ENCODE data around the gene TNFRSF1B.

Gene TNFRSF1B

DNA sequence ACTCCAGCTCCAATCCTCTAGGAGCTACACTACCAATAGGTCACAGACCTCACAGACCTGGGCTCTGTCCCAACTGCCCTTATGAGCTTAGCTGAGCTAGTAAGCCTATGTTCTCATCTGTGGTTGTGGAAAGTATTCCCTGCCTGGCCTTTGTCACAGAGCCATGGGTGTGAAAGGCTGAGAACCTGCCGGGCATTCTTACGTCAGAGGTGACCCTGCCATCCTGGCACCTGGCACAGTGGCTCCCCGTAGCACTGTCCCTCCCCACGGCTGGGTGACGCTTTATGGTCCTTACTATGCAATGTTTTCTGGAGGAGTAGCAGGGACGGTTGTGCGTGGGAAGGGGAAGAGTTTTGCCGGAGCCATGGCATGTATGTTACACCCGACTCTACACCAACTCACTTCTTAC is 3.5 kb downstream of the TNFRSF1B start:
- Histone ChIP-seq H3K36me3 (ENCODE audit: control insufficient read depth, insufficient read depth, low read length) (no peaks in the 10 kb centered on the region), H3K27ac (ENCODE audit: low read depth, low read length) (no peak overlapping the region), H3K9me3 (ENCODE audit: control insufficient read depth, insufficient read depth, low read depth, low read length) (no peaks in the 10 kb centered on the region), H3K4me3 (ENCODE audit: low read depth, low read length) (no peak overlapping the region), H3K9ac (ENCODE audit: low read length) (no peak overlapping the region), H3K27me3 (ENCODE audit: control insufficient read depth, insufficient read depth, low read length) (peaks cover 32% of the 10 kb centered on the region), H3K4me1 (ENCODE audit: control insufficient read depth, insufficient read depth, low read length) (peaks cover 29% of the 10 kb centered on the region; the same call in 1 of the 2 replicates)

DNA sequence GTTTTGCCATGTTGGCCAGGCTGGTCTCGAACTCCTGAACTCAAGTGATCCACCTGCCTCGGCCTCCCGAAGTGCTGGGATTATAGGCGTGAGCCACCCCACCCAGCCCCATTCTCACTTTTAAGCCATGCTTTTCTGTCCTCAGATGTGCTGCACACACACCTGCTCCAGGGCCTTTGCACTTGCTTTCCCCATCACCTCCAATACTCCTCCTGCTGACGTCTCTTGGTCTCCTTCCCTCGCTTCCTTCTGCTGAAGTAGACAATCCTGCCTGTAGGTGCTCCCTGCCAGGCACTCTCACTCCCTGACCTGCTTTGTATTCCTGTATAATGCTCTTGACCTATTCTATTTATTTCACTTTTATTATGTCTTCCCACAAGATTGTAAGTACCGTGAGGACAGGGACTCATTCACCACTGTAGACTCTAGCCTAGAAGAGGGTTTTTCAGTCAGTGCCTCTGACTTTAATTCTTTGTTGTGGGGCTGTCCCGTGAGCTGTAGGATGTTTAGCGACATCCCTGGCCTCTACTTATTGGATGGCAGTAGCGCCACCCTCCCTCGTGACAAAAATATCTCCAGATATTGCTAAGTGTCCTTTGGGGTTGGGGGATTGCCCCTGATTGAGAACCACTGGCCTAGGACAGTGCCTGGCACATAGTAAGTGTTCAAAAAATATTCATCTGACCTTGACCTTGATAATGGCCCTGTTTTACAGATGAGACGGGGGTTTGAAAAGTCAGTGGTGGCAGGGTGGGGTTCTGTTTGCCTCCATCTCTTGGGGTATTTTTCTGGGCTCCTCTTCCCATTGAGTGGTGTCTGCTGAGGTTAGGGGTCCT is 4.6 kb downstream of the TNFRSF1B start:
- H3K27ac ChIP-seq (ENCODE audit: low read depth, low read length) = no peak overlapping the region
- no peaks in the 10 kb centered on the region for H3K9me3 ChIP-seq (ENCODE audit: control insufficient read depth, insufficient read depth, low read depth, low read length)
- H3K9ac ChIP-seq (ENCODE audit: low read length) = no peak overlapping the region
- H3K4me1 ChIP-seq (ENCODE audit: control insufficient read depth, insufficient read depth, low read length) = peaks cover 33% of the 10 kb centered on the region; the same call in 1 of the 2 replicates
- no peaks in the 10 kb centered on the region for H3K36me3 ChIP-seq (ENCODE audit: control insufficient read depth, insufficient read depth, low read length)
- H3K4me3 ChIP-seq (ENCODE audit: low read depth, low read length) = no peak overlapping the region
- H3K27me3 ChIP-seq (ENCODE audit: control insufficient read depth, insufficient read depth, low read length) = peaks cover 25% of the 10 kb centered on the region

DNA sequence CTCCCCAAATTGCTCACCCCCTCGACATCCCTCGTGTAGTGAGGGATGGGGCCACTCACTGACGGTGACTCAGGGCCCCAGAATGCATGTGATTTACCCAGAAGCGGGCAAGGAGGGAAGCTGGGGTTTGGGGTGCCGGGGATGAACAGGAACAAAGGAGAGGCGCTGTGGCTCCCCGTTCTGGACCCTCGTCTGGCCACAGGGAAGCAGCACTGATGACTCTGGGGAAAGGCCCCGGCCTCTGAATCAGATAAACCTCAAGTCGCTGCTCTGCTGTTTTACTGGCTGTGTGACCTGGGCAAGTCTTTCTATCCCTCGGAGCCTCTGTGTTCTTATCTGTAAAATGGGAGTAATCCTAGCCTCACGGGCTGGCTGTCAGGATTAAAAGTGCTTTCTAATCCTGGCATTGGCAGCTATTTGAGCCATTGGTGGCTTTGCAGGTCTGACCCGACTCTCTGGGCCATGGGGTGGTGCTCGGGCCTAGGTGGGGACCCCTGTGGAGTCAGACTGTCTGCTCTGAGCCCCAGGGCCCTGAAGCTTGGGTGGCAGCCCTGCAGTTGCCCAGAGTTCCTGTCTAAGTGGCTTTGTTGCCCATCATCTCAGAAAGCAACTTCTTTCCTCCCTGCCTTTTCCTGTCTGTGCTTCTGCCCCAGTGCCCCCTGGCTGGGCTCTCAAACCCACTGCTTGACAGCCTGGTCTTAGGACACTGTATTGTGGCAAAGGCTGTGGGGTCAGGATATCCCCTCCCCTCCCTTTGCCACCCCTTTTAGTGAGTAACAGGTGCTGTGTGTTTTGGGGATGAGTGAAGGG is 5.5 kb downstream of the TNFRSF1B start:
- Histone ChIP-seq H3K9ac (ENCODE audit: low read length) (no peak overlapping the region), H3K4me1 (ENCODE audit: control insufficient read depth, insufficient read depth, low read length) (peaks cover 33% of the 10 kb centered on the region; the same call in 1 of the 2 replicates), H3K36me3 (ENCODE audit: control insufficient read depth, insufficient read depth, low read length) (no peaks in the 10 kb centered on the region), H3K27me3 (ENCODE audit: control insufficient read depth, insufficient read depth, low read length) (peaks cover 17% of the 10 kb centered on the region), H3K4me3 (ENCODE audit: low read depth, low read length) (no peak overlapping the region), H3K9me3 (ENCODE audit: control insufficient read depth, insufficient read depth, low read depth, low read length) (no peaks in the 10 kb centered on the region), H3K27ac (ENCODE audit: low read depth, low read length) (no peak overlapping the region)

DNA sequence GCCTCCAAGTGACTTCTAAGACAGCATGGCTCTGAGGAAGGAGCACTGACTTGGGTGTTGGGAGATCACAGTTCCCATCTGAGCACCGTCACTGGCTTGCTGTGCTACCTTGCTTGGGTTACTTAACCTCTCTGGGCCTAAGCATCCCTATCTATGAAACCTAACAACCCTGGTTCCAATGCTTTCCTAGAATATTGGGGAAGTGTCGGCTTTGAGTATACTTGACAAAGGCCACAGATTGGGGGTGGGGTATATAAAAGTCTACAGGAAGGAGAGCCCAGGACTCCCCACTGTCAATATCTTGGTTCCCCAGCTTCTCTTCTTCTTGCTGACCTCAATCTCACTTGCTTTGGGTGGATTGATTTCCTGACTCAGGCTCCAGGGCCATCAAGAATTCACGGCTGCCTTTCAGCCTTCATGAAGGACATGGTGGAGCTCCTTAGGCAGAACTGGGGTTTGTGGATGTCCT is 6.3 kb downstream of the TNFRSF1B start:
- no peak overlapping the region for H3K4me3 ChIP-seq (ENCODE audit: low read depth, low read length)
- no peaks in the 10 kb centered on the region for H3K9me3 ChIP-seq (ENCODE audit: control insufficient read depth, insufficient read depth, low read depth, low read length)
- no peaks in the 10 kb centered on the region for H3K36me3 ChIP-seq (ENCODE audit: control insufficient read depth, insufficient read depth, low read length)
- no peak overlapping the region for H3K9ac ChIP-seq (ENCODE audit: low read length)
- peaks cover 33% of the 10 kb centered on the region for H3K4me1 ChIP-seq (ENCODE audit: control insufficient read depth, insufficient read depth, low read length)
- peaks cover 9% of the 10 kb centered on the region for H3K27me3 ChIP-seq (ENCODE audit: control insufficient read depth, insufficient read depth, low read length)
- no peak overlapping the region for H3K27ac ChIP-seq (ENCODE audit: low read depth, low read length)

DNA sequence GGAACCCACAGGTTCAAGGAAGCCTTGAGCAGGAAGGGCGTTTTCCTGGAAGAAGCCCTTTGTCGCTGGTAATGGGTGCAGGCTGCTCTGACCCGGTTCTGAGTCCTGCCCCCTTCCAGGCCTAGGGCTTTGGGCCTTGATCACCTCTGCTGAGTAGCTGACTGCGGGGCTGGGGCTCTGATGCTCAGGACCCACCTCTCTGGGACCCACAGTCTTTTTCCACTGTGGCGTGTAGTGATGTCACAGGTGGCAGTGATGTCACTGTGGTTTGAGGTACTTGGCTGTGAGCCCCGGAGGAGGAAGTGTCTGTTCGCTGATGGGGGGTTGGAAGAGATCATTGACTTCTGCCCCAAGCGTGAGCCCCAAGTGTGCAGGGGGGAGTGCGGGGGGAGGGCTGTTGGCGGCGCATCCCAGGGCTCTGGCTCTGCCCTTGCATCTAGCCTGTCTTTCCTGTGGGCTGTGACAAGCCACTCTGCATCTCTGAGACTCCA is 6.9 kb downstream of the TNFRSF1B start:
- Histone ChIP-seq H3K9ac (ENCODE audit: low read length) (no peak overlapping the region), H3K36me3 (ENCODE audit: control insufficient read depth, insufficient read depth, low read length) (no peaks in the 10 kb centered on the region), H3K27me3 (ENCODE audit: control insufficient read depth, insufficient read depth, low read length) (peaks cover 3% of the 10 kb centered on the region), H3K4me3 (ENCODE audit: low read depth, low read length) (no peak overlapping the region), H3K27ac (ENCODE audit: low read depth, low read length) (no peak overlapping the region), H3K9me3 (ENCODE audit: control insufficient read depth, insufficient read depth, low read depth, low read length) (no peaks in the 10 kb centered on the region), H3K4me1 (ENCODE audit: control insufficient read depth, insufficient read depth, low read length) (peaks cover 31% of the 10 kb centered on the region)

DNA sequence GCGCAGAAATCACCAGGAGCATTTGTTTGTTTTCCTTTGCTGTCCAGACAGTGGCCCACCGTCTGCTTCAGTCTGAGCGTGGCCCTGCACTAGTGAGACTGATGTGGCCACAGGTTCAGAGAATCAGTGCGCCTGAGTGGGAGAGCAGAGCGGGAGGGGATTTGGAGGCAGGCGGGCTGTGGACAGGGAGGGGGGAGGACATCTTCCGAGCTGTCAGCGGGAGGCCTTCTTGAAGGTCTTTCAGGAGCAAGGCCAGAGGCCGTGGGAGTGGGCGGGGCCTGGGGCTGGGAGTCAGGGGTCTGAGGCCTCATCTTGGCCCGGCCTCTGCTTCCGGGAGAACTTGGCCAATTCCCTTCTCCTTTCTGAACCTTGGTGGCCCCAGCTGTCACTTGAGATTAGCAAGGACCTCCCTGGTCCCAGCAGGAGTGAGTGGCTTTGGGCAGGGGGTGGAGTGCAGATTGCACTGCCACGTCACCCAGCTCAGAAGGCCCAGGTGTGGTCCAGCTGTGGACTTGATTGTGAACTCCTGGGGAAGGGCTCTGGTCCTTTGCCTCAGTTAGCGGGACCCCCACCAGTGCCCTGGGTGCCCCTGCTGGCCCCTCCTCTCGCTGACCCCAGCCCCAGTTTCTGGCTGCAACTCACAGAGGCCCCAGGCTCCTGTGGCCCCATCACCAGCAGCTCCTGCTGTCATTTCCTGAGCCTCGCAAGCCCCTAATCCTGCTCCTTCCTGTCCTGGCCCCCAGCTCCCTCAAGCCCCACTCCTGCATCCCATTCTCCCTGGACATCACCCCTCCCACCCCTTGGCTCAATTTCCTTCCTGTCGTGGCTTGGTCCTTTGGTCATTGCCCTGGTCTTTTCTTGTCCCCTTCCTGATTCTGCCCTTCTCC is 8.4 kb downstream of the TNFRSF1B start:
- Histone ChIP-seq H3K9me3 (ENCODE audit: control insufficient read depth, insufficient read depth, low read depth, low read length) (no peaks in the 10 kb centered on the region), H3K36me3 (ENCODE audit: control insufficient read depth, insufficient read depth, low read length) (no peaks in the 10 kb centered on the region), H3K4me3 (ENCODE audit: low read depth, low read length) (no peak overlapping the region), H3K27me3 (ENCODE audit: control insufficient read depth, insufficient read depth, low read length) (no peaks in the 10 kb centered on the region), H3K4me1 (ENCODE audit: control insufficient read depth, insufficient read depth, low read length) (peaks cover 26% of the 10 kb centered on the region), H3K27ac (ENCODE audit: low read depth, low read length) (no peak overlapping the region), H3K9ac (ENCODE audit: low read length) (no peak overlapping the region)

DNA sequence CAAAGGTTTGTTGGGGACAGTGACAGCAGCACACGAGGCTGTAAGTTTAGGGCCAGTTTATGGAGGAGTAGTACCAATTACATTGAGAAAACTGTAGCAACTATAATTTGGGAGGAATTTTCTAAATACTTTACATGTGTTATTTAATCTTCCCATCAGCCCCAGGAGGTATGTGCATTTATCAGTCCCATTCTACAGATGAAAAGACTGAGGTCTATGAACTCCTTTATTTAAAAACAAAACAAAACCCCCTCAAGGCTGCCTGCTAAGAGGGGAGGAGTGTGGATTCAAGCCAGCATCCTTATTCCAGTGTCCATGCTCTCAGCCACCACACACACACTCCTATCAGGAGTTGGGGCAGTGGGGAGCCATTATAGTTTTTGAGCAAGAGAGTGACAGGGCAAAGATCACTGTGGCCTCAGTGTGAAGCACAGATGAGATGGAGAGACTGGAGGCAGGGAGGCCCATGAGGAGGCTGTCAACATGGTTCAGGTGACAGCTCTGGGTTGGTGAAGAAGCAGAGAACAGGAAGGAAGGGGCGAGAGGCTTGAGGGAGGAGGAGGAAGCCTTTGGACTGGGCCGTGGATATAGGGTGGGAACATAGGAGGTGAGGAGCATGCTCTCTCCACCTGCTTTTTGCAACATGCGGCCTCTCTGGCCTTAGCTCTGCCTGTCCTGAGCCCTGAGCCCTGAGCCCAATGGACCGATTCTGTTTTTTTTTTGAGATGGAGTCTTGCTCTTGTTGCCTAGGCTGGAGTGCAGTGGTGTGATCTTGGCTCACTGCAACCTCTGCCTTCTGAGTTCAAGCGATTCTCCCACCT is 9.7 kb downstream of the TNFRSF1B start:
- Histone ChIP-seq H3K4me1 (ENCODE audit: control insufficient read depth, insufficient read depth, low read length) (peaks cover 26% of the 10 kb centered on the region), H3K36me3 (ENCODE audit: control insufficient read depth, insufficient read depth, low read length) (no peaks in the 10 kb centered on the region), H3K27ac (ENCODE audit: low read depth, low read length) (no peak overlapping the region), H3K9me3 (ENCODE audit: control insufficient read depth, insufficient read depth, low read depth, low read length) (no peaks in the 10 kb centered on the region), H3K4me3 (ENCODE audit: low read depth, low read length) (no peak overlapping the region), H3K27me3 (ENCODE audit: control insufficient read depth, insufficient read depth, low read length) (no peaks in the 10 kb centered on the region), H3K9ac (ENCODE audit: low read length) (no peak overlapping the region)

DNA sequence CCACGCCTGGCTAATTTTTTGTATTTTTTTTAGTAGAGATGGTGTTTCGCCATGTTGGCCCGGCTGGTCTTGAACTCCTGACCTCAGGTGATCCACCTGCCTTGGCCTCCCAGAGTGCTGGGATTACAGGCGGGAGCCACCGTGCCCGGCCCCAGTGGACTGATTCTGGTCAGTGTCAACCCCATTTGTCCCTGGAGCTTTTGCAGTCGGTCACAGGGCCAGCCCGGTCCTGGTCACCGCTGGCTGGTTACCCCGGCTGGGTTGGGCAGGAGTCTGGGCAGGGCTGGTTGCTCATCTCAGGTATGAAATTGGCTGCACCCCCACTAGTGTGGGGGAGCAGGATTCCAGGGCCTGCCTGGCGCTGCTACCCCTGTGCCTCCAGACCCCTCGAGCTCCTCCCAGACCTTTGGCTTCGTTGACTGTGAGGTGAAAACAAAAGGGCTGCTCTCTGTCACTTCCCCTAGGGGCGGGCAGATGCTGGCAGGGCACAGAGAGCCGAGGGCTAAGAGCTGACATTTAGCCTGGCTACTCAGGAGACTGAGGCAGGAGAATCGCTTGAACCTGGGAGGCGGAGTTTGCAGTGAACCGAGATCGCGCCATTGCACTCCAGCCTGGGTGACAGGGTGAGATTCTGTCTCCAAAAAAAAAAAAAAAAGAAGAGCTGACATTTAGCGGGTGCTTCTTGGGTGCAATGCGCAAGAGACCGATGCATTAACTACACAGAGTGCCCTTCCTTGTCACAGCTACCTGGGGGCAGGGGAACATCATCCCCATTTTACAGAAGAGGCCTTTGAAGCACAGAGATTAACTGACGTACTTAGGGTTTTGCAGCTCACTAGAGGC is 10.6 kb downstream of the TNFRSF1B start:
- Histone ChIP-seq H3K9ac (ENCODE audit: low read length) (no peak overlapping the region), H3K4me3 (ENCODE audit: low read depth, low read length) (no peak overlapping the region), H3K27ac (ENCODE audit: low read depth, low read length) (no peak overlapping the region), H3K27me3 (ENCODE audit: control insufficient read depth, insufficient read depth, low read length) (no peaks in the 10 kb centered on the region), H3K9me3 (ENCODE audit: control insufficient read depth, insufficient read depth, low read depth, low read length) (no peaks in the 10 kb centered on the region), H3K36me3 (ENCODE audit: control insufficient read depth, insufficient read depth, low read length) (no peaks in the 10 kb centered on the region), H3K4me1 (ENCODE audit: control insufficient read depth, insufficient read depth, low read length) (peaks cover 26% of the 10 kb centered on the region)

DNA sequence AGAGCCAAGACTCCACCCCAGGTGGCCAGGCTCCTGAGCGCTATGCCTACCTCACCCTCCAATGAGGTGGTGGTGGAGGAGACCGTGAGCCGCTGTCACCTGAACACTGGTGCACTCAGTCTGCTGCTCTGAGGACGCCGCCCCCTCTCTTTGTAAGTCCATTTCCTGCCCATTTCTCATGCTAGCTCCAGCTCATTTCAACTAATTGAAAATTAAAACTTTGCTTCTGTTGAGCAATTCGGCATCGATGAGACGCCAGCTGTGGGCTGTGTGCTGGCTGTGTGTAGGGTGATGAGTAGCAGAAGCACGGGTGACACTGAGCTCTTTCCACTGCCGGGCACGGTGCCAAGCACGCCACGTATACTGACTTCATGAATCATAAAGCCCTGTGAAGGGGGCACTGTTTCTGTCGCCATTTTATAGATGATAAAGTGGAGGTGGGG is 11.2 kb downstream of the TNFRSF1B start:
- no peaks in the 10 kb centered on the region for H3K9me3 ChIP-seq (ENCODE audit: control insufficient read depth, insufficient read depth, low read depth, low read length)
- H3K4me1 ChIP-seq (ENCODE audit: control insufficient read depth, insufficient read depth, low read length) = peaks cover 26% of the 10 kb centered on the region
- H3K36me3 ChIP-seq (ENCODE audit: control insufficient read depth, insufficient read depth, low read length) = no peaks in the 10 kb centered on the region
- H3K9ac ChIP-seq (ENCODE audit: low read length) = no peak overlapping the region
- no peak overlapping the region for H3K4me3 ChIP-seq (ENCODE audit: low read depth, low read length)
- H3K27ac ChIP-seq (ENCODE audit: low read depth, low read length) = no peak overlapping the region
- H3K27me3 ChIP-seq (ENCODE audit: control insufficient read depth, insufficient read depth, low read length) = no peaks in the 10 kb centered on the region

All from HUES6 (cell line).